Left kidney (tissue), 2 donors: Measurements from ENCODE around the gene PTPN11. TPM values are rescaled to one million over a fixed set of nuclear protein-coding genes. Genes with fewer than 3 reads are reported as not detected.
A peak's percentile ranks its signal among the peaks of the same experiment; 100 is the strongest.
"Not testable (repeated sequence)": the region's sequence is repeated elsewhere in the genome, so short reads cannot be mapped to it uniquely, and the experiment has no call there.

Experiments used
- DNase-seq: peaks from one replicate; pipeline ENCODE4 v3.0.0-alpha.2; 2013
- polyA plus RNA-seq: library from polyadenylated mRNA; unstranded; fragments of 120-200 nt; gene quantifications from one replicate; pipeline ENCODE4 v1.2.1, GENCODE V29; 2013; ENCODE audit not compliant: insufficient read length

The PTPN11 gene
- polyA plus RNA-seq, 1 donor, result 87.3 TPM

DNA sequence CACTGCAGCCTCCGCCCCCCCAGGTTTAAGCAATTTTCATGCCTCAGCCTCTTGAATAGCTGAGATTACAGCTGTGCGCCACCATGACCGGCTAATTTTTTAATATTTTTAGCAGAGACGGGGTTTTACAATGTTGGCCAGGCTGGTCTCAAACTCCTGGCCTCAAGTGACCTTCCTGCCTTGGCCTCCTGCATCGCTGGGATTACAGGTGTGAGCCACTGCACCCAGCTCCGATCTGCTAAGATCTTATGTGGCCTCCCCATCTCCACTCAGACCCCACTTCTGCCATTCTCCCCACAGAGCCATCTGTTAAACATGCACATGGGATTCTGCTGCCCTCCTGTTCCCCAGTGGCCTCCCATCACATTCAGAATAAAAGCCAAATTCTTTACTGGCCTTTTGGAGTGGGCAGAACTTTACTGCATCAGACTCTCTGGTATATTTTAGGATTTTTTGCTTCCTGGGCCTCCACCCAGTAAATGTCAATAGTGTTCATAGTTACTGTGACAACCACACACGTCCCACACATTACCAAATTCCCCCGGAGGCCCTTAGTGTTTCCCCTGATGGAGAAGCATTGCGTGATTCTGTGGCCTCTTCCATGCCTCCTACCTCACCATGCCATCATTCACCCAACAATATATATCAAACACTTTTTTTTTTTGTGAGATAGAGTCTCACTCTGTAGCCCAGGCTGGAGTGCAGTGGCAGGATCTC, 96.3 kb downstream of the PTPN11 start:
- no peak for DNase-seq

DNA sequence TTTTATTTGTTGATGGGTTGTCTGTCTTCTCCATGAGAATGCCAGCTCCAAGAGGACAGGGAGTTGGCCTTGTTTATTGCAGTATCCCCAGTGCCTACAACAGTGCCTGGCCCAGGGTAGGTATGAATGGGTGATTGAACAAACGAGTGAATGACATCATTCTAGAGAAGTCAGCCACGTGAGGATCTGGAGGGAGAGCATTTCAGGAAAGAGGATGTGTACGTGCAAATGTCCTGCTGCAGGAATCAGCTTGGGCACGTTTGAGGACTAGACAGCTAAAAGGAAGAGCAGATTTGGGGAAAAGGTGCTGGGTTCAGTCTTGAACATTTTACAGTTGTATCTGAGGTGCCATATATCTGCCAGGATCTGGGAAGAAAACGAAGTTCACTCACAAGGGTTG, 97.1 kb downstream of the PTPN11 start:
- no peak for DNase-seq

GRCh38 chr12:112517730-112518364, 99.1 kb downstream of the PTPN11 start:
- no peak for DNase-seq

GRCh38 chr12:112518365-112518735, 99.6 kb downstream of the PTPN11 start:
- DNase-seq, result no peak

- DNase-seq, result not testable (repeated sequence)
Observed at GRCh38 chr12:112519841-112520340, 101.1 kb downstream of the PTPN11 start.

DNA sequence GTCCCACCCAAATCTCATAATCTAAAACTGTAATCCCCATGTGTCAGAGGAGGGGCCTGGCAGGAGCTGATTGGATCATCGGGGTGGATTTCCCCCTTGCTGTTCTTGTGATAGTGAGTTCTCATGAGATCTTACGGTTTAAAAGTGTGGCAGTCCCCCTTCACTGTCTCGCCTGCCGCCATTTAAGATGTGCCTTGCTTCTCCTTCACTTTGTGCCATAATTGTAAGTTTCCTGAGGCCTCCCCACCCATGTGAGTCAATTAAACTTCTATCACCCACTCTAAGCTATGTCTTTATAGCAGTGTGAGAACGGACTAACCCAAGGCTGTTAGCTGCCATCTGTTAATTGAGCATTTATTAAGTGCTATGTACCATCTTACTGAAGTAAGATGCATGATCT, 105.1 kb downstream of the PTPN11 start:
- no peak for DNase-seq

- no peak for DNase-seq
Observed at GRCh38 chr12:112524269-112524668, 105.5 kb downstream of the PTPN11 start.

- DNase-seq, result no peak
Observed at GRCh38 chr12:112524676-112525425, 106.1 kb downstream of the PTPN11 start.

- DNase-seq, result no peak
Observed at GRCh38 chr12:112525426-112525809, 106.7 kb downstream of the PTPN11 start.

DNA sequence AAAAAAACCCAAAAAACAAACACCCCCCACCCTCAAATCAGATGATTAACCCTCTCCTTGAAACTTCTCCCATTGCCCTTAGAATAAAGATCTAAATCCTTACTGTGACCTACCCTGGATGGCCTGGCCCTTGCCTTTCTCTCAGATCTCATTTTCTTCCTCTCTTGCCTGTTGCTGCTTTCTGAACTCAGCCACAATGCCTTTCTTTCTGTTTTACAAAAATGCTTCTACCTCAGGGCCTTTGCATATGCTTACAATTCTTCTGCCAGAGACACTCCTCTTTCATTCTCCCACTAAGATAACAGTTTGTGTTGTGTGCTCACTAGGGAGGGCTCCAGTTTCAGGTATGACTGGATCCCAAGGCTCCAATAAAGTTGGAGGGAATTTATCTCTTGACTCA, 108.3 kb downstream of the PTPN11 start:
- no peak for DNase-seq

- DNase-seq, result no peak
Observed at GRCh38 chr12:112527501-112527900, 108.8 kb downstream of the PTPN11 start.

GRCh38 chr12:112528521-112528920, 109.8 kb downstream of the PTPN11 start:
- no peak for DNase-seq

DNA sequence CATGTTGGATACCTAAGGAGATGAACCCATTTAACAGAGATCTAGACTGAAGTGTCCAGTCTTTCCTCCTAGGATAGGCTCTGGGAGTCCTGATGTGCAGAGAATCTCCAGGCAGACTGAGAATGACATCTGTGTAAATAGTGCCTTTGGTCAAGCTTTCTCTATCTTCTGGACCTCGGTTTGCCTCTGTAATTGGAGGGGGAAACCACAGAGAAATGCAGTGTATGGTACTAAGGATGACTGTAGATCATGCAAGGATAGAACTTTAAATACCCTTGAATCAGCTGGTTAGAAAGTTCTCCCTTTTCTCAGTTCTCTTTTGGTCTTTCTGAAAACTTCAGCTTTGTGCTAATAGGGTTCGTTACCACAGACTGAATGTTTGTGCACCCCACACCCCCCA, 112.2 kb downstream of the PTPN11 start:
- DNase-seq, result no peak

- no peak for DNase-seq
Observed at GRCh38 chr12:112532106-112532505, 113.4 kb downstream of the PTPN11 start.

DNA sequence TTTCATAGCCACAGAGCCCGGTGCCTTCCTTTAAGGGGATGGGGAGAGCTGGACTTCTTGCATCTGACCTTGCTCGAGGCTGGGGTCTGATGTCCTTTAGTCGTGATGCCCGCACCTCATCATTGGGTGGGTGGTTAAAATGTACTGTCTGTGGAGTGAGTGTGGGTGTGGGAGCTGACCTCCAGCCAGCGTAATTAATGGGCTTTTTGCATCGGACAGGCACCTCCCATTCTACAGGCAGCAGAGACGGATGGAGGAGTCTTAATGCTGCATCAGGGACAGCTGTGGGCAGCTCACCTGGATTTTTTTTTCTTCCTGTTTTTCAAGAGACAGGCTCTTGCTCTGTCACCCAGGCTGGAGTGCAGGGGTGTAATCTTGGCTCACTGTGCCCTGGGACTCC, 114.8 kb downstream of the PTPN11 start:
- DNase-seq, result no peak

DNA sequence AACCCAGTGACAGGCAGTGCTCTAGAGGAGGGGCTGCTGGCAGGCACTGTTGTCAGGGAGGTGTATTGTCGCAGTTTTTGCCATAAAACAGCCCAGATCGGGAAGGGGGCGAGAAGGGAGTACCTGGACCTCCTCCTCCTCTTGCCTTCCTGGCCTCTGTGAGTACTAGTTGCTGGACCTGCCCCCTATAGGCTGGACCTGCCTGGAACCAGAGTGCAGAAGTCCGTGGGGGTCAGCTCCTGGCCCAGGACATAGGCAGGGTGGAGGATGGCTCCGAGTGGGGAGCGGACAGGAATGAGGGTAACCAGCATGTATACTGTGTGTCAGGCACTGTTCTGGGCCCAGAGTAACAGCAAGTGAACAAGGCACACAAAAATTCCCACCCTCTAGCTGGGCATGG, 116.3 kb downstream of the PTPN11 start:
- no peak for DNase-seq

GRCh38 chr12:112535637-112536366, 117.1 kb downstream of the PTPN11 start:
- DNase-seq, result no peak

DNA sequence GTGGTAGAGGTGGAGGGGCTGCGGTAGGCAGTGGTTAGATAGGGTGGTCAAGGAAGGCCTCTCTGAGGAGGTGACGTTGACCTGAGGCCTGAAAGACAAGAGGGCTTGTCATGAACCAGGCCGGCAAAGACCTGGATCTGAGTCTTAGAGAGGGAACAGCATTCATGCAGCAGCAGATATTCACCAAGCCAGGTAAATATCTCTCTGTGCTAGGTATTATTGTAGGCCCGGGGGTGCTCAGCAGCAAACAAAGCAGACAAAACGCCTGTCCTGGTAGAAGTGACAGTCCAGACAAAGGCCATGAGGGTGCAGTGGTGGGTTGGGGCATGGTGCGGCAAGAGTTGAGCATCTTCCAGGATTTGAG, 117.6 kb downstream of the PTPN11 start:
- no peak for DNase-seq

GRCh38 chr12:112537710-112538396, 119.1 kb downstream of the PTPN11 start:
- peak; percentile 1 for DNase-seq

DNA sequence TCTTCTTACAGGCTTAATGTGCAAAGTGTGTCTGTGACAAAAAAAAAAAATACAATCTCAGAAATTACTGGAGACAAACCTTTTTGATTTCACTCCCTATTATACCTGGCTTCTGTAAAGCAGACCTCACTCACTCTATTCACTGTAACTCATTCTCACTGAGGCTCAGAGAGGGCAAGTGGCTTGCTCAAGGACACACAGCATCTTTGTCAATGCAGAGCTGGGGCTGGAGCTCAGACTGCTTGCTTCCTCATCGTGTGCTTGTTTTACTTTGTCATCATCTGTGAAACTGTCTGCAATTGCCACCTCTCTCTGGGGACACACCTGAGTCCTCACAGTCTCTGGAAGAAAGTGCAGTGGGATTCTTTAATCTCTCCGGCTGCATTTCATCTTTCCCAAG, 120.0 kb downstream of the PTPN11 start:
- DNase-seq, result no peak

DNA sequence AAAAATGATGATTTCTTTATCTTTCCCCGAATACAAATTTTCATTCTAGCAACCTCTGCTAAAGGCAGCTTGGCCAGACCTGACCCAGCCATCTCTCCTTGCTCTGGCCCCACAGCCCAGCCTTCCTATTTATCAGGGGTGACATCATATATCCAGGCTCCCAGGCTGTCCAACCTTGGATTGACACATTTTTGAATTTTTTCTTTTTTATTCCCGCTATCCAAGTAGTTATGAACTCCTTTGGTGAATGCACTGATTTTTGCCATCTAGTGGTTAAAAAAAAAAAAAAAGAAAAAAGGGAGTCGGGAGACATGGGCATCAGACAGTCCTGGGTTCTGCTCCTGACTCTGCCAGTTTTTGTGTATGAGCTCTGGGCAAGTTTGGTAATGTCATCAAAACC, 120.5 kb downstream of the PTPN11 start:
- DNase-seq, result no peak

- no peak for DNase-seq
Observed at GRCh38 chr12:112540021-112540420, 121.3 kb downstream of the PTPN11 start.
